Right atrium auricular region (tissue), 2 donors: Measurements from ENCODE around the gene ZNF821. TPM values are rescaled to one million over a fixed set of nuclear protein-coding genes. Genes with fewer than 3 reads are reported as not detected.

Experiments
- DNase-seq: peaks from one replicate; pipeline ENCODE4 v3.0.0-alpha.2; 2019; ENCODE audit warnings: low spot score
- H3K27ac ChIP-seq, 2 donors: fragments of 200-600 bp; sonication (generic); 1 replicate in 1 of 2; 2 replicates in 1 of 2; pipeline ENCODE4 v1.5.1; 2016 to 2019
- H3K27me3 ChIP-seq, 2 donors: fragments of 200-600 bp; sonication (generic); one replicate each; pipeline versions ENCODE4 v1.5.1 to v1.6.0; 2017 to 2019
- H3K36me3 ChIP-seq: fragments of 200-600 bp; sonication (generic); one replicate; pipeline ENCODE4 v1.5.1; 2016
- H3K4me1 ChIP-seq, 2 donors: fragments of 200-600 bp; sonication (generic); one replicate each; pipeline versions ENCODE4 v1.5.1 to v1.6.0; 2017 to 2019
- H3K4me3 ChIP-seq, 2 donors: fragments of 200-600 bp; sonication (generic); 1 replicate in 1 of 2; 2 replicates in 1 of 2; pipeline ENCODE4 v1.5.1; 2017 to 2019; ENCODE audit warnings: mild to moderate bottlenecking in 1 of 2, moderate library complexity in 1 of 2
- H3K9me3 ChIP-seq, 2 donors: fragments of 200-600 bp; sonication (generic); one replicate each; pipeline ENCODE4 v1.5.1; 2019
- total RNA-seq, 2 donors: library from RNA; depleted of rRNA; stranded (reverse); fragments of >200 nt; gene quantifications; one replicate each; pipeline ENCODE4 v1.1.0, GENCODE V29; 2016
- TF ChIP-seq, protein P1 (sequence below), 2 donors: fragments of 200-600 bp; sonication (generic); IDR thresholded peaks; one replicate each; pipeline ENCODE4 v1.5.1; 2019; ENCODE audit warnings: antibody characterized with exemption in 2 of 2

The ZNF821 gene
- total RNA-seq, 2 donors from 2014 or later: 2.6 to 8.9 TPM

DNA sequence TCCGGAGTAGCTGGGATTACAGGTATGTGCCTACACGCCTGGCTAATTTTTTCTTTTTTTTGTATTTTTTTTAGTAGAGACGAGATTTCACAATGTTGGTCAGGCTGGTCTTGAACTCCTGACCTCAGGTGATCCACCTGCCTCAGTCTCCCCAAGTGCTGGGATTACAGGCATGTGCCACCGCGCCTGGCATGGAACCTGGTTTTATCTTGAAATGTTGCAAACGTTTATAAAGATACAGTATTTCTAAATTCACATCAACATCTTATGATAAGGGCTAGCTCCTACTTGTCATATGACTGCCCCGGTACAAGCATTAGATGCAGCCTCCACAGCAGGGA is 9.9 kb upstream of the ZNF821 start:
- Histone ChIP-seq H3K36me3 (no peaks in the 10 kb centered on the region), H3K27ac (peak overlapping the region; percentile 99), H3K4me3 (peak overlapping the region; percentile 81 to 94), H3K27me3 (no peaks in the 10 kb centered on the region), H3K9me3 (no peaks in the 10 kb centered on the region), H3K4me1 (peaks cover 0 to 27% of the 10 kb centered on the region in 2 donors)
- DNase-seq: no peak
- TF ChIP-seq, protein P1, sequence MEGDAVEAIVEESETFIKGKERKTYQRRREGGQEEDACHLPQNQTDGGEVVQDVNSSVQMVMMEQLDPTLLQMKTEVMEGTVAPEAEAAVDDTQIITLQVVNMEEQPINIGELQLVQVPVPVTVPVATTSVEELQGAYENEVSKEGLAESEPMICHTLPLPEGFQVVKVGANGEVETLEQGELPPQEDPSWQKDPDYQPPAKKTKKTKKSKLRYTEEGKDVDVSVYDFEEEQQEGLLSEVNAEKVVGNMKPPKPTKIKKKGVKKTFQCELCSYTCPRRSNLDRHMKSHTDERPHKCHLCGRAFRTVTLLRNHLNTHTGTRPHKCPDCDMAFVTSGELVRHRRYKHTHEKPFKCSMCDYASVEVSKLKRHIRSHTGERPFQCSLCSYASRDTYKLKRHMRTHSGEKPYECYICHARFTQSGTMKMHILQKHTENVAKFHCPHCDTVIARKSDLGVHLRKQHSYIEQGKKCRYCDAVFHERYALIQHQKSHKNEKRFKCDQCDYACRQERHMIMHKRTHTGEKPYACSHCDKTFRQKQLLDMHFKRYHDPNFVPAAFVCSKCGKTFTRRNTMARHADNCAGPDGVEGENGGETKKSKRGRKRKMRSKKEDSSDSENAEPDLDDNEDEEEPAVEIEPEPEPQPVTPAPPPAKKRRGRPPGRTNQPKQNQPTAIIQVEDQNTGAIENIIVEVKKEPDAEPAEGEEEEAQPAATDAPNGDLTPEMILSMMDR (IDR thresholded peaks at IDR 0.05): no peak

DNA sequence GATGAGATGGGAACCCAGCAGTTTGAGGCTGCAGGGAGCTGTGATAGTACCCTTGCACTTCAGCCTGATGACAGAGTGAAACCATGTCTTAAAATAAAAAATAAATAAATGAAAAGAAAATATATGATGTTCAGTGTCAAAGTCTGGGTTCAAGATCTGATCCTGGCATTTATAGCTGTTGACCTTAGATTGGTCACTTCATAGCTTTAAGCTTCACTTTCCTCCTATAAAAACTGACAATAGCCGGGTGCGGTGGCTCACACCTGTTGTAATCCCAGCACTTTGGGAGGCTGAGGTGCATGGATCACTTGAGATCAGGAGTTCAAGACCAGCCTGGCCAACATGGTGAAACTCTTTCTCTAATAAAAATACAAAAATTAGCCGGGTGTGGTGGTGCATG is 5.2 kb upstream of the ZNF821 start:
- H3K27me3 ChIP-seq: no peaks in the 10 kb centered on the region
- no peak overlapping the region for H3K4me3 ChIP-seq
- no peaks in the 10 kb centered on the region for H3K36me3 ChIP-seq
- peaks cover 0 to 6% of the 10 kb centered on the region in 2 donors for H3K4me1 ChIP-seq
- TF ChIP-seq, protein P1 (IDR thresholded peaks at IDR 0.05): no peak
- H3K9me3 ChIP-seq: no peaks in the 10 kb centered on the region
- no peak for DNase-seq
- H3K27ac ChIP-seq: no peak overlapping the region

DNA sequence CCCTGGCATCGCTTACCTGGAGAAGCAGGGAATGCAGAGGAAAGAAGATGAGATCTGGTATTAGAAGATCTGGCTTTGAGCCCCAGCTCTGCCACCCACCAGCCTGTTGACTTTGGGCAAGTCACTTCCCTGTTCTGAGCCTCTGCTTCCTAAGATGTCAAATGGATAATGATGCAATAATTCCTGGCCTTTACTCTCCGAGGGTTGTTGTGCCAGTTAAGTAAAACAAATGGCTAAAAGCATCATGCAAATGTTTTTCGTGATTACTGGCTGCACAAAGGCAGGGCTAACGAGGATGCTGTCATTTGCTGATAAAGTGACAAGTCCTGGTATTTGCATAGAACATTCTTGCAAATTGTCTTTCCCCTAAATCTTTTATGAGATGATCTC is 1.3 kb upstream of the ZNF821 start:
- Histone ChIP-seq H3K4me3 (no peak overlapping the region), H3K9me3 (no peaks in the 10 kb centered on the region), H3K36me3 (peaks cover 9% of the 10 kb centered on the region), H3K27me3 (no peaks in the 10 kb centered on the region), H3K27ac (no peak overlapping the region), H3K4me1 (peaks cover 0 to 15% of the 10 kb centered on the region in 2 donors)
- DNase-seq: no peak
- TF ChIP-seq, protein P1 (IDR thresholded peaks at IDR 0.05): no peak

DNA sequence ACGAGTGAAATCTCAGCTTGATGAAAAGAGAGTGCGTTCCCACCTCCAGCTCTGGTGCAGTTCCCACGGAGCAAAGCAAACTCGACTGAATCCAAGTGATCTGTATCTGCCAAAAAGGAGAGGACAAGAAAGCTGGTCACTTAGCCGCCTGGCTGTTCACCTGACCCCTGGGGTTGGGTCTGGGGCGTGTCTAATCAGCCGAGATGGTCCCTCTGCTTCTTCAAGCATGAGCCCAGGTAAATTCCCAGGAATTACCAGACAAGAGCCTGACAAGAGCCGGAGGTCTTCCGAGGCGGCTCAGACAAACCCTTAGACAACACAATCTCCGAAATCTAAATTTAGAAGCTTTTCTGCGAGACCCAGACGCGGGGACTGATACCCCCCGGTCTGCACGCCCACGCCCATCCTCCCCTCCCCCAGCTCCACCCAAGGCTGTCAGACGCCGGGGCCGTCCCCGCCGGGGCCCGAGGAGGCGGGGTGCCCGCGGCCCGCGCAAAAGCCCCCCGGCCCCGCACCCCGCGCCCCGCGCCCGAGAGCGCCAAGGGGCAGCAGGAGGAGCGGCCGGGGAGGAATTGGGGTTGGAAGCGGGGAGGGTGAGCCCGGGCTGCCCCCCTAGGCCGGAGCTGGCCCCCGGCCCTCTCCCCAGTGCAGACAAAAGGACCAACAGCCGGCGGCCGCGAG is 674 bp downstream of the ZNF821 start:
- H3K4me3 ChIP-seq: peak overlapping the region; percentile 89 to 98
- peak overlapping the region; percentile 92 to 99 for H3K27ac ChIP-seq
- H3K36me3 ChIP-seq: peaks cover 26% of the 10 kb centered on the region
- no peak for DNase-seq
- no peaks in the 10 kb centered on the region for H3K9me3 ChIP-seq
- H3K4me1 ChIP-seq: peaks cover 0 to 15% of the 10 kb centered on the region in 2 donors
- TF ChIP-seq, protein P1 (IDR thresholded peaks at IDR 0.05): no peak
- H3K27me3 ChIP-seq: no peaks in the 10 kb centered on the region

DNA sequence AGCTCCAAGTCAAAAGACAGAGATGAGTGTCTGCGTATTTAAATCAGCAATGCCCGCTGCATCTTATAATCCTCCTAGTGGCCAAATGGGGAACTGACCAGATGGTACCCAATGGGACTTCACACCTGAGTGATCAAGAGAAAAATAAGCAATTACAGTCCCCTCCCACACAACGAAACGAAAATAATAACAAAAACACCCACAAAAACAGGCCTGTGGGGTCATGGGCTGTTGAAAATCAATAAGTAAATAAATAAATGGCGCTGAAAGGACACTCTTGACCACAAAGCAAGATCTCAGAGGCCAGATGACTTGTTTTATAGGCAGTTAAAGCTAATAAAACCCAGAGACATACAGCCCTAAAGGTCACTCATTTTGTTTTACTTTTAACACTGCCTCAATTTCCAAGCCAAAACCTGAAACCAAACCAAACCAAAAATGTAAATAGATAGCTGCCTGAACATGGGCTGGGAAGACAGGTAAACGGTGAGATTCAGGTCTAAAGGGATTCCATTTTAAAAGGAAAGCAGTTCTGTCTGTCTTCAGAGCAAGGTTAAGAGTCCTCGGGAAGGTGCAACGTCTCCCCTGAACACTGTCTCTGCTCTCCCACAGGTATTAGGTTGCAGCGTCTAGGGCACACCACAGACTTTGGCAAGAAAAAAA is 1.3 kb downstream of the ZNF821 start:
- TF ChIP-seq, protein P1 (IDR thresholded peaks at IDR 0.05): peak; percentile 90 to 92
- no peaks in the 10 kb centered on the region for H3K27me3 ChIP-seq

More for the DNA sequence above, 1.3 kb downstream of the ZNF821 start:
- H3K27ac ChIP-seq: peak overlapping the region; percentile 92 to 99
- peaks cover 30% of the 10 kb centered on the region for H3K36me3 ChIP-seq
- H3K4me3 ChIP-seq: peak overlapping the region; percentile 89 to 98
- DNase-seq: peak; percentile 83
- H3K4me1 ChIP-seq: peaks cover 0 to 15% of the 10 kb centered on the region in 2 donors
- no peaks in the 10 kb centered on the region for H3K9me3 ChIP-seq
